Tibial artery (tissue), 4 donors: ENCODE results near the gene PKNOX2.

Source experiments
- DNase-seq, 2 donors: peaks; one replicate each; pipeline ENCODE4 v3.0.0-alpha.2; 2019
- H3K27ac ChIP-seq, 2 donors: fragments of 200-600 bp; sonication (generic) in 1 of 2; 1 replicate in 1 of 2; 2 replicates in 1 of 2; pipeline ENCODE4 v1.5.1; 2018 to 2019; ENCODE audit warnings: mild to moderate bottlenecking in 1 of 2
- H3K27me3 ChIP-seq, 2 donors: fragments of 200-600 bp; sonication (generic) in 1 of 2; one replicate each; pipeline versions ENCODE4 v1.5.1 to v1.6.0; 2016 to 2019
- H3K36me3 ChIP-seq, 3 donors: fragments of 200-600 bp; sonication (generic) in 2 of 3; one replicate each; pipeline ENCODE4 v1.5.1; 2016 to 2019; ENCODE audit warnings: mild to moderate bottlenecking in 2 of 3
- H3K4me1 ChIP-seq, 4 donors: fragments of 200-600 bp; sonication (generic) in 2 of 4; 1 replicate in 3 of 4; 2 replicates in 1 of 4; pipeline ENCODE4 v1.5.1; 2016 to 2019
- H3K4me3 ChIP-seq, 2 donors: fragments of 200-600 bp; sonication (generic) in 1 of 2; 1 replicate in 1 of 2; 2 replicates in 1 of 2; pipeline ENCODE4 v1.5.1; 2018 to 2019; ENCODE audit warnings: mild to moderate bottlenecking in 2 of 2
- H3K9me3 ChIP-seq, 3 donors: fragments of 200-600 bp; sonication (generic) in 1 of 3; one replicate each; pipeline ENCODE4 v1.5.1; 2016 to 2019
- intact Hi-C: fragments of 100-400 bp; cut with DNase I; formaldehyde crosslinking; loops from one replicate; pipeline ENCODE4 v1.15.0; 2023; ENCODE audit warnings: low total_unique reads
- TF ChIP-seq, protein P1 (sequence below), 2 experiments: fragments of 200-600 bp in 1 of 2; fragments of 450-650 bp in 1 of 2; IDR thresholded peaks; one replicate each; pipeline ENCODE4 v1.5.1; 2017 to 2019; ENCODE audit warnings: antibody characterized with exemption in 2 of 2, mild to moderate bottlenecking in 1 of 2, moderate library complexity in 1 of 2

The PKNOX2 gene

DNA sequence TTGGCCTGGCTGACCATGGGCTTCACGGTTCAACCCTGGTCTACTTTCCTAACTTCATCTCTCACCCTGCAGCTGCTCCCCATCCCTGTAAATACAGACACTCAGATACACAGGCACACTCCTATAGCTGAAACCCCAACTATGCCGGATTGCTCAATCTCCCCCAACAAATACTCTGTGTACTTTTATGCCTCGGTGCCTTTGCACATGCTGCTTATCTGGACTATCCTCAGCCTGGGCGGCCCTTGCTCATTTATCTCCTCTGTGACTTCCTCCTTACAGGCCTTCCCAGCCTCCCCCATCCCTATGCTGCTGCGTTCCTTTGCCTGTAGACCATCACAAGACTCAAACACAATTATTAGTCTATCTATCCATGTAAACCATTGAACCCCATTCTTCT is 76.6 kb downstream of the PKNOX2 start:
- Histone ChIP-seq H3K4me1 (peaks cover 0 to 7% (median 0%) of the 10 kb centered on the region in 4 donors), H3K27ac (no peak overlapping the region), H3K9me3 (peaks cover 0 to 4% (median 0%) of the 10 kb centered on the region in 3 donors), H3K27me3 (no peaks in the 10 kb centered on the region), H3K4me3 (no peak overlapping the region), H3K36me3 (no peaks in the 10 kb centered on the region)
- DNase-seq, result no peak
- intact Hi-C loops, result no loop called here
- TF ChIP-seq, protein P1, sequence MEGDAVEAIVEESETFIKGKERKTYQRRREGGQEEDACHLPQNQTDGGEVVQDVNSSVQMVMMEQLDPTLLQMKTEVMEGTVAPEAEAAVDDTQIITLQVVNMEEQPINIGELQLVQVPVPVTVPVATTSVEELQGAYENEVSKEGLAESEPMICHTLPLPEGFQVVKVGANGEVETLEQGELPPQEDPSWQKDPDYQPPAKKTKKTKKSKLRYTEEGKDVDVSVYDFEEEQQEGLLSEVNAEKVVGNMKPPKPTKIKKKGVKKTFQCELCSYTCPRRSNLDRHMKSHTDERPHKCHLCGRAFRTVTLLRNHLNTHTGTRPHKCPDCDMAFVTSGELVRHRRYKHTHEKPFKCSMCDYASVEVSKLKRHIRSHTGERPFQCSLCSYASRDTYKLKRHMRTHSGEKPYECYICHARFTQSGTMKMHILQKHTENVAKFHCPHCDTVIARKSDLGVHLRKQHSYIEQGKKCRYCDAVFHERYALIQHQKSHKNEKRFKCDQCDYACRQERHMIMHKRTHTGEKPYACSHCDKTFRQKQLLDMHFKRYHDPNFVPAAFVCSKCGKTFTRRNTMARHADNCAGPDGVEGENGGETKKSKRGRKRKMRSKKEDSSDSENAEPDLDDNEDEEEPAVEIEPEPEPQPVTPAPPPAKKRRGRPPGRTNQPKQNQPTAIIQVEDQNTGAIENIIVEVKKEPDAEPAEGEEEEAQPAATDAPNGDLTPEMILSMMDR (IDR thresholded peaks at IDR 0.05), result no peak

DNA sequence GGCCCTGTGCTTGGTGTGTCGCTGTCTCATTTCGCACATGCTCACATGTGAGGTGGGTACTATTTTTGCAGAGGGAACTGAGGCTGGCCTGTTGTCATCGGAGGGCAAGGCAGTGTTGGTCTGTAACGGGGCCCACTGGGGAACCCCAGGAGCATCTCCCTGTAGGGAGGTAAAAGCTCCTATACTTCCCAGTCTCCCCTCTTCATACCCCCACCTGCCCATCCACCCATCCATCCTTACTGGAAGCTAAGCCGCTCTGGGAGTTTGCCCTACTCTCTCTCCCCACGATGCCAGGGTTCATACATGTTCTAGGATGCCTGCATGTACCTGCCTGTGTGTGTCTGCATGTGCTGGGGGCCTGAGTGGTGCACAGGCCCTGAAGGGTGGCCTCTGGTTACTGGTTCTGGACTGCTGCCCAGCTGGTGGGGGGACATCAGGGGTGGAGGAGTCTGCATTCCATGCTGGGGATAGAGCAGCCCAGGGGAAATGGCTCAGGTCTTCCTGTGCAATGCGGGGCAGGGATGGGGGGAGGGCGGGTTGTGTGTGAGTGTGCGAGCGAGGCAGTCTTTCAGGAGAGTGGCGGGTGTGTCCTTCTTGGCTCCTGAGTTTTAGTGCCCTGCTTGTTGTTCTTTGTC is 77.7 kb downstream of the PKNOX2 start:
- H3K27ac ChIP-seq, result no peak overlapping the region
- TF ChIP-seq, protein P1 (IDR thresholded peaks at IDR 0.05), result no peak
- peak in 1 of 2 donors; percentile 46 for DNase-seq
- intact Hi-C loops, result no loop called here
- no peaks in the 10 kb centered on the region for H3K36me3 ChIP-seq
- no peak overlapping the region for H3K4me3 ChIP-seq
- no peaks in the 10 kb centered on the region for H3K9me3 ChIP-seq
- peaks cover 0 to 11% (median 0%) of the 10 kb centered on the region in 4 donors for H3K4me1 ChIP-seq
- H3K27me3 ChIP-seq, result no peaks in the 10 kb centered on the region

DNA sequence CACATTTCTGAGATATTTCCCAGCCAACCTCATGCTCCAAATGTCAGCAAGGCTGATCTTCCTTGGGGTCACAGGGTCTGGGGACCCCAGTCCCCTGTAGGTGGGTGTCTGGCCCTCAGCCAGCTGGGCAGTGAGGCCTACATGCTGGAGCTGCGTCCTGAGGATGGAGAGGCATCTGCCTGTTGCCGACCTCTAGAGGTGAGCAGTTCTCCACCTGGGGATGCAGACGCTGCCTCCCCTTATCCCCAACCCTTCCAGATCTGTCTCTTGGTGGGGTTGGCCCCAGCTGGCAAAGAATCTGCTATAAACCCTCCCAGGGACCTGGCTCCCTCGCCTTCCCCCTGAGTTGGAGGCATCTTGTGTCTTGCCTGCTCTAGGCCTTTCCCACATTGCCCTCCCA is 79.6 kb downstream of the PKNOX2 start:
- intact Hi-C loops, result no loop called here
- DNase-seq, result peak in 1 of 2 donors; percentile 45

DNA sequence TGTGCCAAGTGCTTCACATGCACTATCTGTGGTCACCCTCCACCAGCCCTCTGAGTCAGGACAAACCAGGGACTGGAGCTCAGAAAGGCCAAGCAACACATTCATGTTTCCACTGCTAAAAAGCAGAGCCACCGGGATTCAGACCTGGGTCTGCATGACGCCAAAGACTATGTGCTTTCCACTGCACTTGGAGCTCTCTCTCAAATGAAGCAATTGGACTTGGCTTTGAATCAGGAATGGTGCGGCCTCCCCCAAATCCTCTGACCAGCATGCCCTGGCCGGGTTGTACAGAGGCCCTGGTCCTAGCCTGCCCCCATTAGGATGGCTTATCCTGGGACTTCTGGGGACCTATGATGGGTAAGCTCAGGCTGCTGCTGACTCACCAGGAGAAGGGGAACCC is 80.7 kb downstream of the PKNOX2 start:
- TF ChIP-seq, protein P1 (IDR thresholded peaks at IDR 0.05), result no peak
- Histone ChIP-seq H3K4me1 (peaks cover 0 to 11% (median 0%) of the 10 kb centered on the region in 4 donors), H3K36me3 (no peaks in the 10 kb centered on the region), H3K9me3 (no peaks in the 10 kb centered on the region), H3K27ac (no peak overlapping the region), H3K4me3 (no peak overlapping the region), H3K27me3 (no peaks in the 10 kb centered on the region)
- DNase-seq, result peak in 1 of 2 donors; percentile 29
- intact Hi-C loops, result no loop called here

More for the DNA sequence above, 79.6 kb downstream of the PKNOX2 start:
- no peak overlapping the region for H3K4me3 ChIP-seq
- no peaks in the 10 kb centered on the region for H3K27me3 ChIP-seq
- H3K36me3 ChIP-seq, result no peaks in the 10 kb centered on the region
- H3K27ac ChIP-seq, result no peak overlapping the region
- peaks cover 0 to 11% (median 0%) of the 10 kb centered on the region in 4 donors for H3K4me1 ChIP-seq
- TF ChIP-seq, protein P1 (IDR thresholded peaks at IDR 0.05), result no peak
- H3K9me3 ChIP-seq, result no peaks in the 10 kb centered on the region

DNA sequence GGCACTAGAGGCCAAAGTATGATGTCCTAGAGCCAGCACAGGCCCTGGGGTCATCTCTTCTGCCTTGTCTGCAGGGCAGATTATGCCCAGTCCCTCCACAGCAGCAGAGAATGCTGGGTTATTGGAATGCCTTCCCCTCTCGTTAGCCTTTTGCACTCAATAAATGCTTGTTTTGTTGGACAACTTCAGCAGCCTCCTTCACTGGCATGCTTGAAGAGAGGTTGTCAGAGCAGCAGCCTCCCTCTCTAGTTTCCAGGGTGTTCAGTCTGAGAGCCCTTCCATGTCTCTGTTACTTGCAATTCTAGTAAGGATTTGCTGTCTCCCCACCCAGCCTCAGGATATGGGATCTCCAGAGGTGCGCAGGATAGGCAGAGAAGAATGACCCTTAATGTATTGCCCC is 82.9 kb downstream of the PKNOX2 start:
- no peak for DNase-seq
- Histone ChIP-seq H3K36me3 (no peaks in the 10 kb centered on the region), H3K9me3 (no peaks in the 10 kb centered on the region), H3K4me3 (no peak overlapping the region), H3K4me1 (peaks cover 0 to 11% (median 0%) of the 10 kb centered on the region in 4 donors), H3K27me3 (no peaks in the 10 kb centered on the region), H3K27ac (no peak overlapping the region)
- intact Hi-C loops, result no loop called here
- TF ChIP-seq, protein P1 (IDR thresholded peaks at IDR 0.05), result no peak
